K562 (cell line): Measurements from ENCODE around the gene SDCBP2. TPM values are rescaled to one million over a fixed set of nuclear protein-coding genes. Genes with fewer than 3 reads are reported as not detected.
A peak's percentile ranks its signal among the peaks of the same experiment; 100 is the strongest.

ENCODE experiments used
- AFF4 ChIP-seq: sonication (generic); formaldehyde crosslinking; IDR thresholded peaks from 2 replicates; pipeline ENCODE4 v1.8.0; 2023; ENCODE audit warnings: mild to moderate bottlenecking, missing genetic modification reagents
- BMI1 ChIP-seq: fragments of 150-350 bp; IDR thresholded peaks from 2 replicates; pipeline ENCODE4 v1.6.1; 2014; ENCODE audit warnings: low read length
- CBX8 ChIP-seq: fragments of 200-600 bp; sonication (generic); IDR thresholded peaks from 2 replicates; pipeline ENCODE4 v1.6.1; 2012; ENCODE audit warnings: borderline replicate concordance, mixed run types, low read depth, mild to moderate bottlenecking, moderate library complexity, mixed read lengths, low read length, control low read depth, inconsistent platforms; ENCODE audit not compliant: poor library complexity, severe bottlenecking; ENCODE audit errors: extremely low read depth
- CTBP1 ChIP-seq: fragments of 450-650 bp; IDR thresholded peaks from 2 replicates; pipeline ENCODE4 v1.6.1; 2016; ENCODE audit warnings: borderline replicate concordance
- ETV1 ChIP-seq: fragments of 450-650 bp; conservative IDR thresholded peaks from 2 replicates; pipeline ENCODE4 v1.6.1; 2016; ENCODE audit warnings: missing genetic modification characterization, control low read depth, low read depth, missing compliant biosample characterization
- GABPA ChIP-seq: fragments of 200-800 bp; sonication (Bioruptor generic); conservative IDR thresholded peaks from 2 replicates; pipeline ENCODE4 v1.6.1; 2016; ENCODE audit warnings: low read depth, missing genetic modification characterization, missing compliant biosample characterization
- HMBOX1 ChIP-seq: sonication (generic); IDR thresholded peaks from 2 replicates; pipeline ENCODE4 v1.6.1; 2016
- MTA3 ChIP-seq: fragments of 450-650 bp; formaldehyde crosslinking; IDR thresholded peaks from 2 replicates; pipeline ENCODE4 v1.6.1; 2017; ENCODE audit warnings: mild to moderate bottlenecking, borderline replicate concordance
- NFE2L1 ChIP-seq: fragments of 450-650 bp; IDR thresholded peaks from 2 replicates; pipeline ENCODE4 v1.6.1; 2016; ENCODE audit warnings: missing genetic modification characterization, low read depth, mild to moderate bottlenecking, missing compliant biosample characterization, moderate library complexity, borderline replicate concordance
- RAD51 ChIP-seq: fragments of 450-650 bp; IDR thresholded peaks from 2 replicates; pipeline ENCODE4 v1.7.1; 2016; ENCODE audit warnings: low read depth, mild to moderate bottlenecking, borderline replicate concordance
- RREB1 ChIP-seq: fragments of 250-450 bp; sonication (Bioruptor Pico); IDR thresholded peaks from 2 replicates; pipeline ENCODE4 v1.4.0; 2020
- SMARCE1 ChIP-seq: fragments of 450-650 bp; IDR thresholded peaks from 2 replicates; pipeline ENCODE4 v1.7.1; 2016; ENCODE audit warnings: mild to moderate bottlenecking
- TAL1 ChIP-seq: fragments of 450-650 bp; IDR thresholded peaks from 2 replicates; pipeline ENCODE4 v1.6.1; 2016; ENCODE audit warnings: mild to moderate bottlenecking
- TRIM28 ChIP-seq: fragments of 450-650 bp; IDR thresholded peaks from 2 replicates; pipeline ENCODE4 v1.6.1; 2017
- U2AF2 ChIP-seq: fragments of 200-400 bp; formaldehyde crosslinking; optimal IDR thresholded peaks from 2 replicates; pipeline ENCODE3; 2017; ENCODE audit warnings: low read depth, mild to moderate bottlenecking, low read length
- ZNF354B ChIP-seq: fragments of 250-450 bp; sonication (Bioruptor Pico); IDR thresholded peaks from 2 replicates; pipeline ENCODE4 v1.4.0; 2020
- ZNF445 ChIP-seq: fragments of 250-450 bp; sonication (Bioruptor Pico); IDR thresholded peaks from 2 replicates; pipeline ENCODE4 v1.4.0; 2020; ENCODE audit warnings: low read depth, mild to moderate bottlenecking, moderate library complexity
- polyA plus RNA-seq, 8 experiments: library from polyadenylated mRNA; depleted of rRNA in 4 of 8; stranded (reverse) in 5 of 8; unstranded in 3 of 8; fragments of >200 nt; fragmentation: Nextera tagmentation in 2 of 8; fragmentation: Illumina TruSeq in 1 of 8; extraction: Ambion mirVana in 2 of 8; extraction: Trizol in 1 of 8; gene quantifications; 2 replicates each; pipeline versions ENCODE4 v1.2.1 to v1.2.3, GENCODE V29; 2011 to 2014; ENCODE audit warnings: inconsistent platforms in 1 of 8, missing spikeins in 1 of 8
- total RNA-seq, 7 experiments: library from RNA; depleted of rRNA in 6 of 7; stranded (reverse); fragments of >200 nt in 6 of 7; fragmentation: Illumina TruSeq in 2 of 7; extraction: Trizol in 2 of 7; gene quantifications; 2 replicates each; pipeline versions ENCODE4 v1.2.1 to v1.2.3, GENCODE V29; 2011 to 2021; ENCODE audit warnings: low replicate concordance in 1 of 7

Gene SDCBP2
- total and polyA plus RNA-seq, 9 of the 15 experiments (the other 6 are each of a cell fraction or from before 2014, with no cell fraction given), result 0.06 to 1.2 (median 0.80) TPM

- TF ChIP-seq U2AF2 (no peak), ETV1 (peak; percentile 65), ZNF445 (no peak), CBX8 (no peak), GABPA (tag) (peak; percentile 65), AFF4 (CRISPR knock-in tag) (peak; percentile 82), NFE2L1 (tag) (no peak), RREB1 (CRISPR knock-in tag) (no peak), BMI1 (peak; percentile 100), RAD51 (no peak), TRIM28 (no peak), MTA3 (no peak), ZNF354B (CRISPR knock-in tag) (no peak), CTBP1 (peak; percentile 13; the same call in 1 of the 2 replicates), SMARCE1 (peak; percentile 41; the same call in 1 of the 2 replicates), HMBOX1 (no peak), TAL1 (no peak)
Observed at GRCh38 chr20:1325173-1326030, 3.5 kb downstream of the SDCBP2 start (continued).
